Nephron progenitor cell (in vitro differentiated cells): ENCODE measurements around the gene DNAH2.

ENCODE experiments used
- DNase-seq: peaks from one replicate; pipeline ENCODE4 v3.0.0; 2021
- H3K27ac Mint-ChIP-seq: 2 replicates; pipeline ENCODE4 v1.8.0; 2021; ENCODE audit warnings: mild to moderate bottlenecking, moderate library complexity, mixed read lengths
- H3K27me3 Mint-ChIP-seq: 2 replicates; pipeline ENCODE4 v1.8.0; 2021; ENCODE audit warnings: mild to moderate bottlenecking, low read depth, mixed read lengths; ENCODE audit not compliant: poor library complexity
- H3K36me3 Mint-ChIP-seq: 2 replicates; pipeline ENCODE4 v1.8.0; 2021; ENCODE audit warnings: low read depth, mixed read lengths
- H3K4me1 Mint-ChIP-seq: 2 replicates; pipeline ENCODE4 v1.8.0; 2021; ENCODE audit warnings: mixed read lengths
- H3K4me3 Mint-ChIP-seq: 2 replicates; pipeline ENCODE4 v1.8.0; 2021; ENCODE audit warnings: mild to moderate bottlenecking, moderate library complexity, mixed read lengths
- H3K9me3 Mint-ChIP-seq: 2 replicates; pipeline ENCODE4 v1.8.0; 2021; ENCODE audit warnings: mild to moderate bottlenecking, moderate library complexity, mixed read lengths
- CTCF ChIP-seq: fragments of 200-600 bp; sonication (generic); IDR thresholded peaks from 2 replicates; pipeline ENCODE4 v1.5.0; 2021; ENCODE audit warnings: antibody characterized with exemption

Gene DNAH2

DNA sequence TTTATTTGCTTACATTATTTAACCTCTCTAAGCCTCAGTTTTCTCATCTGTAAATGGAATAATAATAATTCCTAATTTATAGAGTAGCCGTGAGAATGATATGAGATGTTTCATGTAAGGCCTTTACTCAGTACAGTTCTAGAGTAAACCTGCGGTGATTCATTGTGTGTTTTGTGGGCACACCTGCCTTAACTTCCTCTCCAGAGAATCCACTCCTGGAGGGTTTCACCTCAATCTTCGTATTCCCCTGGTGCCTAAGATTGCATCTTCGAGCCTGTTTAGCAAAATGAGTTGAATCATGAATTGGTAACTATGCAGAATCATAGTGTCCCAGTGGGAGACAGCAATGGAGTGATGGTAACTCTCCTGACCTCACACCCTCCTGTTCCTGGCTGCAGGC, 52.3 kb downstream of the DNAH2 start:
- peaks cover 46% of the 10 kb centered on the region for H3K27me3 Mint-ChIP-seq
- no peak overlapping the region for H3K27ac Mint-ChIP-seq
- H3K9me3 Mint-ChIP-seq = peaks cover 26% of the 10 kb centered on the region
- no peak for TF ChIP-seq CTCF
- H3K4me3 Mint-ChIP-seq = no peak overlapping the region
- DNase-seq = no peak
- peaks cover 7% of the 10 kb centered on the region for H3K36me3 Mint-ChIP-seq
- H3K4me1 Mint-ChIP-seq = peaks cover 13% of the 10 kb centered on the region

DNA sequence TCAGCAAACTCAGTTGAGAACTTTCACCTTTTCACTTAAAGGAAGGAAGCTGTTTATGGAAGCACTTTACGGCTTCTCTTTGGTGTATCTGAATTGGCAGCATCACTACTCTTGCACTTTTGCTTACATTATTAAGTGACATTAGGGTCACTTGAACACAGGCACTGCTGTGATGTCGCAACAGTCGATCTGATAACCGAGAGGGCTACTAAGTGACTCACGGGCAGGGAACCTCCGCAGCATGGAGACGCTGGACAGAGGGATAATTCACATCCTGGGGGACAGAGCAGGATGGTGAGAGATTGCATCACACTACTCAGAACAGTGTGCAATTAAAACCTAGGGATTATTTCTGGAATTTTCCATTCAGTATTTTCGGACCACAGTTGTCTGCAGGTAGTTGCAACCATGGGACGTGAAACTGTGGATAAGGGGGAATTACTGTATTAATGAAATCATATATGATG, 56.5 kb downstream of the DNAH2 start:
- TF ChIP-seq CTCF = no peak

GRCh38 chr17:7775051-7775450, 57.5 kb downstream of the DNAH2 start:
- H3K27ac Mint-ChIP-seq = no peak overlapping the region
- DNase-seq = no peak
- no peaks in the 10 kb centered on the region for H3K36me3 Mint-ChIP-seq
- no peaks in the 10 kb centered on the region for H3K4me1 Mint-ChIP-seq
- H3K27me3 Mint-ChIP-seq = peaks cover 61% of the 10 kb centered on the region
- TF ChIP-seq CTCF = no peak
- H3K9me3 Mint-ChIP-seq = peaks cover 7% of the 10 kb centered on the region
- H3K4me3 Mint-ChIP-seq = no peak overlapping the region

More for the DNA sequence above, 56.5 kb downstream of the DNAH2 start:
- DNase-seq = no peak
- Mint-ChIP-seq H3K9me3 (peaks cover 7% of the 10 kb centered on the region), H3K27ac (no peak overlapping the region), H3K36me3 (no peaks in the 10 kb centered on the region), H3K27me3 (peaks cover 65% of the 10 kb centered on the region), H3K4me1 (no peaks in the 10 kb centered on the region), H3K4me3 (no peak overlapping the region)

- no peak for DNase-seq
- Mint-ChIP-seq H3K4me1 (no peaks in the 10 kb centered on the region), H3K9me3 (peaks cover 7% of the 10 kb centered on the region), H3K36me3 (no peaks in the 10 kb centered on the region), H3K27ac (no peak overlapping the region), H3K27me3 (peaks cover 51% of the 10 kb centered on the region), H3K4me3 (no peak overlapping the region)
- no peak for TF ChIP-seq CTCF
Measured at GRCh38 chr17:7777017-7777416, 59.5 kb downstream of the DNAH2 start.

DNA sequence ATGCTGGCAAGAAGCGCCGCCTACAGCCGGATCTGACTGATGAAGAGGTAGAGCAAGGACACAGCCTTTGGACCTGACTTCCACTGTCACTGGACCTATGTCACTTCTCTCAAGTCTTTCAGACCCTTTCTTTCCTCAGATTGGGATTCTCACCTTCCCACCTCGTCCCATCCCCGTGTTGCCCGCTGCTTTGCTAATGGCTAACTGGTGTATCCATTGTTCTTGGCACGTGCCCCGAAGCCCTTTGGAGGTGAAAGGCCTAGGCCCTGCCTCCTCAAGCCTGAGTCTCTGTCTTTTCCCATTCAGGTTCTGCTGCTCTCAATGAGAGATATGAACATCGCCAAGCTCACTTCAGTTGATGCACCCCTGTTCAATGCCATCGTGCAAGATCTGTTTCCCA, 63.2 kb downstream of the DNAH2 start:
- Mint-ChIP-seq H3K9me3 (peaks cover 2% of the 10 kb centered on the region), H3K27me3 (peaks cover 30% of the 10 kb centered on the region)

More for the DNA sequence above, 63.2 kb downstream of the DNAH2 start:
- H3K27ac Mint-ChIP-seq = no peak overlapping the region
- H3K4me1 Mint-ChIP-seq = no peaks in the 10 kb centered on the region
- TF ChIP-seq CTCF = no peak
- H3K4me3 Mint-ChIP-seq = no peak overlapping the region
- no peaks in the 10 kb centered on the region for H3K36me3 Mint-ChIP-seq
- no peak for DNase-seq
